Stimulated activated CD8-positive, alpha-beta memory T cell treated with anti-CD3 and anti-CD28 coated beads, Interleukin-15, amount 100 ng/mL, for 1 hour (primary cell): ENCODE results near the gene PIGT.
A peak's percentile ranks its signal among the peaks of the same experiment; 100 is the strongest.

Source experiments
- DNase-seq: peaks from one replicate; pipeline ENCODE4 v3.0.0-alpha.2; 2020; ENCODE audit warnings: low read depth

The PIGT gene

GRCh38 chr20:45427236-45428149 lies 11.6 kb downstream of the PIGT start:
- DNase-seq: no peak

- DNase-seq: no peak
Observed at GRCh38 chr20:45429618-45430017, 13.7 kb downstream of the PIGT start.

GRCh38 chr20:45432294-45432693 lies 16.4 kb downstream of the PIGT start:
- no peak for DNase-seq

- DNase-seq: no peak
Observed at GRCh38 chr20:45433316-45433715, 17.4 kb downstream of the PIGT start.

GRCh38 chr20:45433976-45434375 lies 18.0 kb downstream of the PIGT start:
- DNase-seq: no peak

GRCh38 chr20:45436732-45437485 lies 21.0 kb downstream of the PIGT start:
- peak; percentile 82 for DNase-seq

GRCh38 chr20:45440424-45440823 lies 24.5 kb downstream of the PIGT start:
- no peak for DNase-seq

GRCh38 chr20:45440891-45441685 lies 25.1 kb downstream of the PIGT start:
- no peak for DNase-seq

GRCh38 chr20:45441746-45442145 lies 25.8 kb downstream of the PIGT start:
- no peak for DNase-seq

- no peak for DNase-seq
Observed at GRCh38 chr20:45444050-45444449, 28.1 kb downstream of the PIGT start.

GRCh38 chr20:45445805-45446562 lies 30.0 kb downstream of the PIGT start:
- no peak for DNase-seq

GRCh38 chr20:45448270-45448669 lies 32.3 kb downstream of the PIGT start:
- no peak for DNase-seq

- no peak for DNase-seq
Observed at GRCh38 chr20:45449528-45449927, 33.6 kb downstream of the PIGT start.

- DNase-seq: no peak
Observed at GRCh38 chr20:45450097-45450818, 34.3 kb downstream of the PIGT start.

GRCh38 chr20:45452238-45452637 lies 36.3 kb downstream of the PIGT start:
- no peak for DNase-seq

GRCh38 chr20:45452772-45453691 lies 37.1 kb downstream of the PIGT start:
- no peak for DNase-seq

- no peak for DNase-seq
Observed at GRCh38 chr20:45456632-45457031, 40.7 kb downstream of the PIGT start.

GRCh38 chr20:45459606-45460005 lies 43.7 kb downstream of the PIGT start:
- no peak for DNase-seq

GRCh38 chr20:45461225-45461624 lies 45.3 kb downstream of the PIGT start:
- no peak for DNase-seq
